Panc1 (cell line): ENCODE data around the gene CUL1. TPM values are rescaled to one million over a fixed set of nuclear protein-coding genes. Genes with fewer than 3 reads are reported as not detected.

Experiments
- ATAC-seq: fragments of 200-7000 bp; cut with Tn5 transposase; 2 replicates; pipeline ENCODE4 v1.9.1; 2020; ENCODE audit warnings: mild to moderate bottlenecking, moderate library complexity
- BruUV-seq: library from RNA; stranded (reverse); fragments of 400-500 nt; replicated peaks from 2 replicates; lab custom pipeline; 2021; lab: Mats Ljungman, UMichigan
- CTCF ChIA-PET: fragments of 300-600 bp; sonication (Branson Sonifier 250); formaldehyde crosslinking; loops from one replicate; lab custom pipeline; 2022; ENCODE audit warnings: antibody characterized with exemption; lab: Charles Lee
- POLR2A ChIA-PET: fragments of 300-600 bp; sonication (Branson Sonifier 250); formaldehyde crosslinking; loops from one replicate; lab custom pipeline; 2022; ENCODE audit warnings: antibody characterized with exemption; lab: Charles Lee
- DNase-seq: peaks from one replicate; pipeline ENCODE4 v3.0.0-alpha.2; 2010; ENCODE audit warnings: low read depth, low spot score
- H3K27ac ChIP-seq: 2 replicates; pipeline ENCODE4 v1.5.1; 2011; ENCODE audit warnings: mild to moderate bottlenecking, low read length, inconsistent platforms
- H3K27me3 ChIP-seq: fragments of 200-500 bp; sonication (Bioruptor generic); 2 replicates; pipeline ENCODE4 v1.6.0; 2014; ENCODE audit warnings: low read length, inconsistent platforms; ENCODE audit not compliant: control insufficient read depth, insufficient read depth
- H3K36me3 ChIP-seq: fragments of 200-500 bp; sonication (Bioruptor generic); 2 replicates; pipeline ENCODE4 v1.5.1; 2014; ENCODE audit warnings: inconsistent platforms, mild to moderate bottlenecking, low read length, moderate library complexity; ENCODE audit not compliant: control insufficient read depth, insufficient read depth
- H3K4me1 ChIP-seq: 2 replicates; pipeline ENCODE4 v1.5.1; 2011; ENCODE audit warnings: inconsistent platforms, mild to moderate bottlenecking, low read length, moderate library complexity; ENCODE audit not compliant: control insufficient read depth, insufficient read depth
- H3K4me3 ChIP-seq, 2 experiments: 2 replicates each; pipeline ENCODE4 v1.5.1; 2011 to 2012; ENCODE audit warnings: low read depth in 2 of 2, low read length in 2 of 2, mild to moderate bottlenecking in 2 of 2, inconsistent platforms in 1 of 2, moderate library complexity in 1 of 2
- H3K9me3 ChIP-seq: fragments of 200-500 bp; sonication (Bioruptor generic); 2 replicates; pipeline ENCODE4 v1.5.1; 2014; ENCODE audit warnings: low read depth, mild to moderate bottlenecking, inconsistent platforms, low read length, moderate library complexity; ENCODE audit not compliant: control insufficient read depth, insufficient read depth
- CTCF ChIP-seq: fragments of 450-650 bp; IDR thresholded peaks from 2 replicates; pipeline ENCODE4 v1.5.1; 2017; ENCODE audit warnings: mild to moderate bottlenecking
- POLR2AphosphoS5 ChIP-seq: IDR thresholded peaks from 2 replicates; pipeline ENCODE4 v1.6.1; 2012; ENCODE audit warnings: mild to moderate bottlenecking, low read depth, low read length, moderate library complexity
- SIN3A ChIP-seq: IDR thresholded peaks from 2 replicates; pipeline ENCODE4 v1.6.1; 2012; ENCODE audit warnings: low read depth, mild to moderate bottlenecking, low read length, moderate library complexity, borderline replicate concordance; ENCODE audit not compliant: insufficient read depth
- TCF7L2 ChIP-seq: IDR thresholded peaks from 2 replicates; pipeline ENCODE4 v1.6.1; 2011; ENCODE audit warnings: mild to moderate bottlenecking, low read depth, low read length, inconsistent platforms
- in situ Hi-C: cut with HindIII; loops from 2 replicates; pipeline ENCODE4 v1.10.0; 2016; ENCODE audit warnings: low sequenced_read_pairs, low pct_unique_long_range_greater_than_20kb
- intact Hi-C: fragments of 100-400 bp; cut with micrococcal nuclease; formaldehyde crosslinking; loops from one replicate; pipeline ENCODE4 v1.10.0; 2022; ENCODE audit not compliant: unreplicated experiment
- total RNA-seq: library from RNA; stranded (reverse); gene quantifications from one replicate; pipeline ENCODE4 v1.2.1, GENCODE V29; 2021; ENCODE audit not compliant: unreplicated experiment
- TF ChIP-seq, protein P1 (sequence below), 2 experiments: IDR thresholded peaks; 2 replicates each; pipeline ENCODE4 v1.6.1; 2011 to 2012; ENCODE audit warnings: low read depth in 2 of 2, control low read depth in 1 of 2, low read length in 1 of 2, mild to moderate bottlenecking in 1 of 2, moderate library complexity in 1 of 2; ENCODE audit not compliant: insufficient read depth in 1 of 2

Gene CUL1
- total RNA-seq, 1 experiment from 2014 or later: 60.6 TPM

- CTCF ChIA-PET: no interaction called here
- H3K4me1 ChIP-seq: no peaks in the 10 kb centered on the region
- TF ChIP-seq TCF7L2 (no peak), SIN3A (no peak), POLR2AphosphoS5 (no peak), CTCF (no peak)
- TF ChIP-seq, protein P1, sequence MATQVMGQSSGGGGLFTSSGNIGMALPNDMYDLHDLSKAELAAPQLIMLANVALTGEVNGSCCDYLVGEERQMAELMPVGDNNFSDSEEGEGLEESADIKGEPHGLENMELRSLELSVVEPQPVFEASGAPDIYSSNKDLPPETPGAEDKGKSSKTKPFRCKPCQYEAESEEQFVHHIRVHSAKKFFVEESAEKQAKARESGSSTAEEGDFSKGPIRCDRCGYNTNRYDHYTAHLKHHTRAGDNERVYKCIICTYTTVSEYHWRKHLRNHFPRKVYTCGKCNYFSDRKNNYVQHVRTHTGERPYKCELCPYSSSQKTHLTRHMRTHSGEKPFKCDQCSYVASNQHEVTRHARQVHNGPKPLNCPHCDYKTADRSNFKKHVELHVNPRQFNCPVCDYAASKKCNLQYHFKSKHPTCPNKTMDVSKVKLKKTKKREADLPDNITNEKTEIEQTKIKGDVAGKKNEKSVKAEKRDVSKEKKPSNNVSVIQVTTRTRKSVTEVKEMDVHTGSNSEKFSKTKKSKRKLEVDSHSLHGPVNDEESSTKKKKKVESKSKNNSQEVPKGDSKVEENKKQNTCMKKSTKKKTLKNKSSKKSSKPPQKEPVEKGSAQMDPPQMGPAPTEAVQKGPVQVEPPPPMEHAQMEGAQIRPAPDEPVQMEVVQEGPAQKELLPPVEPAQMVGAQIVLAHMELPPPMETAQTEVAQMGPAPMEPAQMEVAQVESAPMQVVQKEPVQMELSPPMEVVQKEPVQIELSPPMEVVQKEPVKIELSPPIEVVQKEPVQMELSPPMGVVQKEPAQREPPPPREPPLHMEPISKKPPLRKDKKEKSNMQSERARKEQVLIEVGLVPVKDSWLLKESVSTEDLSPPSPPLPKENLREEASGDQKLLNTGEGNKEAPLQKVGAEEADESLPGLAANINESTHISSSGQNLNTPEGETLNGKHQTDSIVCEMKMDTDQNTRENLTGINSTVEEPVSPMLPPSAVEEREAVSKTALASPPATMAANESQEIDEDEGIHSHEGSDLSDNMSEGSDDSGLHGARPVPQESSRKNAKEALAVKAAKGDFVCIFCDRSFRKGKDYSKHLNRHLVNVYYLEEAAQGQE (IDR thresholded peaks at IDR 0.05; ENCODE audit: insufficient read depth in 1 of 2, low read depth in 2 of 2, low read length in 1 of 2): no peak
- no TSS peak for BruUV-seq
- intact Hi-C loops (no loop called here), in situ Hi-C loops (no loop called here)
- H3K4me3 ChIP-seq: no peak overlapping the region
- no peaks in the 10 kb centered on the region for H3K36me3 ChIP-seq
- DNase-seq (no peak), ATAC-seq (no peak)
- H3K27ac ChIP-seq: no peak overlapping the region
- H3K27me3 ChIP-seq: no peaks in the 10 kb centered on the region
- no peaks in the 10 kb centered on the region for H3K9me3 ChIP-seq
- POLR2A ChIA-PET: no interaction called here
Measured at GRCh38 chr7:148669927-148670326, 28.8 kb upstream of the CUL1 start.

DNA sequence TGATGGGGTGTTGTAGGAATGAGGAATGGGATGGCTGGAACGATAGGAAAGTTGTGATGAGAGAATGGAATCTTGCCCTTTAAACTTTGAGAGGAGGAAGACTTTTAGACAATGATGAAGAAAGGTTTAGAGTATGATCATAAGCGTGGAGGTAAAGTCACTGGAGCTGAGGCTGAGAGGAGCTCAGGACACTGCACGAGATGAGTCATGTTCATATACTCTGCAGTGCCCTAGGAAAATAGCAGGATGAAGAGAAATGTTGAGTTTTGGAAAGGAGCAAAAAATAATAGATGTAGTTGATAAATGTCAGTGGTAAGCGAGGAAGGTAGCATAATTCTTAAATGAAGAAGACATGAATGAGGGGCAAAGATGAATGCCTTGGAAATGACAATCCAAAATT is 28.3 kb upstream of the CUL1 start:
- ATAC-seq (no peak), DNase-seq (no peak)
- ChIA-PET CTCF (no interaction called here), POLR2A (no interaction called here)
- H3K4me3 ChIP-seq: no peak overlapping the region
- H3K27ac ChIP-seq: no peak overlapping the region
- no TSS peak for BruUV-seq
- in situ Hi-C loops (no loop called here), intact Hi-C loops (no loop called here)
- no peaks in the 10 kb centered on the region for H3K9me3 ChIP-seq
- H3K36me3 ChIP-seq: no peaks in the 10 kb centered on the region
- no peaks in the 10 kb centered on the region for H3K4me1 ChIP-seq
- no peak for TF ChIP-seq CTCF
- TF ChIP-seq POLR2AphosphoS5: no peak
- TF ChIP-seq SIN3A: no peak
- TF ChIP-seq, protein P1 (IDR thresholded peaks at IDR 0.05; ENCODE audit: insufficient read depth in 1 of 2, low read depth in 2 of 2, low read length in 1 of 2): no peak
- no peak for TF ChIP-seq TCF7L2
- H3K27me3 ChIP-seq: no peaks in the 10 kb centered on the region
